GM23338 (cell line): ENCODE results near the gene C11orf54. TPM values are rescaled to one million over a fixed set of nuclear protein-coding genes. Genes with fewer than 3 reads are reported as not detected.
A peak's percentile ranks its signal among the peaks of the same experiment; 100 is the strongest.

Experiments
- ATAC-seq: fragments of 200-7000 bp; cut with Tn5 transposase; 3 replicates; pipeline ENCODE4 v1.9.1; 2020
- DNase-seq: peaks from one replicate; pipeline ENCODE4 v3.0.0-alpha.2; 2015; ENCODE audit warnings: low spot score
- H2AFZ ChIP-seq: fragments of 200-600 bp; sonication (generic); 2 replicates; pipeline ENCODE4 v1.8.0; 2016; ENCODE audit warnings: antibody characterized with exemption, mild to moderate bottlenecking, moderate library complexity
- H3F3A ChIP-seq: fragments of 200-600 bp; sonication (generic); replicated peaks from 2 replicates; pipeline ENCODE4 v1.8.0; 2017; ENCODE audit warnings: antibody characterized with exemption, mixed run types, low read depth
- H3K27ac ChIP-seq: fragments of 200-600 bp; sonication (generic); 2 replicates; pipeline ENCODE4 v1.6.1; 2016; ENCODE audit warnings: low read depth
- H3K27me3 ChIP-seq: fragments of 200-600 bp; sonication (generic); 2 replicates; pipeline ENCODE4 v1.8.0; 2016; ENCODE audit warnings: mild to moderate bottlenecking, mixed run types, moderate library complexity; ENCODE audit not compliant: insufficient read depth
- H3K36me3 ChIP-seq: fragments of 200-600 bp; sonication (generic); 2 replicates; pipeline ENCODE4 v1.8.0; 2016; ENCODE audit warnings: mild to moderate bottlenecking; ENCODE audit not compliant: insufficient read depth
- H3K4me1 ChIP-seq: fragments of 200-600 bp; sonication (generic); 2 replicates; pipeline ENCODE4 v1.8.0; 2016; ENCODE audit warnings: mild to moderate bottlenecking, moderate library complexity; ENCODE audit not compliant: insufficient read depth
- H3K4me2 ChIP-seq: fragments of 200-600 bp; sonication (generic); 2 replicates; pipeline ENCODE4 v1.7.1; 2017; ENCODE audit warnings: mixed run types
- H3K4me3 ChIP-seq: fragments of 200-600 bp; sonication (generic); 2 replicates; pipeline ENCODE4 v1.6.1; 2016; ENCODE audit warnings: mixed run types
- H3K79me2 ChIP-seq: fragments of 200-600 bp; sonication (generic); replicated peaks from 2 replicates; pipeline ENCODE4 v1.8.0; 2017; ENCODE audit warnings: mild to moderate bottlenecking; ENCODE audit not compliant: insufficient read depth
- H3K9me2 ChIP-seq: fragments of 200-600 bp; sonication (generic); 2 replicates; pipeline ENCODE4 v1.8.0; 2017; ENCODE audit not compliant: insufficient read depth
- H4K20me1 ChIP-seq: fragments of 200-600 bp; sonication (generic); replicated peaks from 2 replicates; pipeline ENCODE4 v1.8.0; 2017; ENCODE audit warnings: mild to moderate bottlenecking; ENCODE audit not compliant: insufficient read depth
- H3K27ac Mint-ChIP-seq: 2 replicates; pipeline ENCODE4 v1.8.0; 2020; ENCODE audit warnings: inconsistent platforms, mild to moderate bottlenecking, moderate library complexity, mixed read lengths
- H3K27me3 Mint-ChIP-seq: 3 replicates; pipeline ENCODE4 v1.8.0; 2022; ENCODE audit warnings: low read depth, mild to moderate bottlenecking, moderate library complexity, mixed read lengths, inconsistent platforms; ENCODE audit not compliant: insufficient read depth, poor library complexity
- H3K36me3 Mint-ChIP-seq: 3 replicates; pipeline ENCODE4 v1.8.0; 2021; ENCODE audit warnings: low read depth, mild to moderate bottlenecking, inconsistent platforms, moderate library complexity, mixed read lengths
- H3K4me1 Mint-ChIP-seq: 3 replicates; pipeline ENCODE4 v1.8.0; 2020; ENCODE audit warnings: mild to moderate bottlenecking, inconsistent platforms, mixed read lengths
- H3K4me3 Mint-ChIP-seq: 3 replicates; pipeline ENCODE4 v1.8.0; 2021; ENCODE audit warnings: moderate library complexity, mild to moderate bottlenecking, inconsistent platforms, mixed read lengths
- H3K9me3 Mint-ChIP-seq: 3 replicates; pipeline ENCODE4 v1.8.0; 2020; ENCODE audit warnings: moderate library complexity, mild to moderate bottlenecking, inconsistent platforms, mixed read lengths
- EZH2 ChIP-seq: fragments of 200-600 bp; sonication (generic); IDR thresholded peaks from one replicate; pipeline ENCODE4 v1.8.0; 2017; ENCODE audit warnings: antibody characterized with exemption, mild to moderate bottlenecking, low read depth; ENCODE audit not compliant: unreplicated experiment
- EZH2phosphoT487 ChIP-seq: fragments of 200-600 bp; sonication (generic); IDR thresholded peaks from one replicate; pipeline ENCODE4 v1.8.1; 2018; ENCODE audit warnings: antibody characterized with exemption; ENCODE audit not compliant: unreplicated experiment
- JUNB ChIP-seq: IDR thresholded peaks from one replicate; pipeline ENCODE4 v1.6.1; 2016; ENCODE audit warnings: antibody characterized with exemption; ENCODE audit not compliant: unreplicated experiment
- NANOG ChIP-seq: IDR thresholded peaks from 2 replicates; pipeline ENCODE4 v1.6.1; 2016; ENCODE audit warnings: antibody characterized with exemption, borderline replicate concordance
- STAT1 ChIP-seq: IDR thresholded peaks from one replicate; pipeline ENCODE4 v1.6.1; 2016; ENCODE audit warnings: antibody characterized with exemption; ENCODE audit not compliant: unreplicated experiment
- ZNF114 ChIP-seq: fragments of 250-450 bp; sonication (Bioruptor Pico); IDR thresholded peaks from 2 replicates; pipeline ENCODE4 v1.5.0; 2020; ENCODE audit warnings: mild to moderate bottlenecking, moderate library complexity
- ZNF331 ChIP-seq: fragments of 250-450 bp; sonication (Bioruptor Pico); IDR thresholded peaks from 2 replicates; pipeline ENCODE4 v1.5.0; 2020; ENCODE audit warnings: low read depth, mild to moderate bottlenecking, moderate library complexity
- polyA plus RNA-seq: library from polyadenylated mRNA; unstranded; fragments of >200 nt; fragmentation: Nextera tagmentation; extraction: Ambion mirVana; gene quantifications from 2 replicates; pipeline ENCODE4 v1.2.1, GENCODE V29; 2016
- total RNA-seq: library from RNA; depleted of rRNA; stranded (reverse); fragments of >200 nt; shearing (Covaris generic); gene quantifications from 2 replicates; pipeline ENCODE4 v1.2.3, GENCODE V29; 2014
- TF ChIP-seq, protein P1 (sequence below): IDR thresholded peaks from one replicate; pipeline ENCODE4 v1.6.1; 2018; ENCODE audit warnings: antibody characterized with exemption; ENCODE audit not compliant: unreplicated experiment
- TF ChIP-seq, protein P2 (sequence below): fragments of 250-450 bp; sonication (Bioruptor Pico); IDR thresholded peaks from 2 replicates; pipeline ENCODE4 v1.5.0; 2020; ENCODE audit warnings: mild to moderate bottlenecking, moderate library complexity
- TF ChIP-seq, protein P3 (sequence below): IDR thresholded peaks from 2 replicates; pipeline ENCODE4 v1.6.1; 2016; ENCODE audit warnings: antibody characterized with exemption

The C11orf54 gene
- total and polyA plus RNA-seq, 2 experiments from 2014 or later = 35.8 to 38.8 TPM

DNA sequence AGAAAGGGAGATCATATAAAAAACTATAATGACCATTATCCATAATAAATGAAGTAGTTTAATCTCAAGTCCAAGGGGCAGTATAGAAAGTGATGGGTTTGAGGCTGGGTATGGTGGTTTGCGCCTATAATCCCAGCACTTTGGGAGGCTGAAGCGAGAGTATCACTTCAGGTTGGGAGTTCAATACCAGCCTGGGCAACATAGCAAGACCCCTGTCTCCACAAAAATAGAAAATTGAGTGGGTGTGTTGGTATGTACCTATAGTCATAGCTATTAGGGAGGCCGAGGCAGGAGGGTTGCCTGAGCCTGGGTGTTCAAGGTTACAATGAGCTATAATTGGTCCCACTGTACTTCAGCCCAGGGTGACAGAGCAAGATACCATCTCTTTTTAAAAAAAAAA is 66.5 kb downstream of the C11orf54 start (continued):
- TF ChIP-seq, protein P1, sequence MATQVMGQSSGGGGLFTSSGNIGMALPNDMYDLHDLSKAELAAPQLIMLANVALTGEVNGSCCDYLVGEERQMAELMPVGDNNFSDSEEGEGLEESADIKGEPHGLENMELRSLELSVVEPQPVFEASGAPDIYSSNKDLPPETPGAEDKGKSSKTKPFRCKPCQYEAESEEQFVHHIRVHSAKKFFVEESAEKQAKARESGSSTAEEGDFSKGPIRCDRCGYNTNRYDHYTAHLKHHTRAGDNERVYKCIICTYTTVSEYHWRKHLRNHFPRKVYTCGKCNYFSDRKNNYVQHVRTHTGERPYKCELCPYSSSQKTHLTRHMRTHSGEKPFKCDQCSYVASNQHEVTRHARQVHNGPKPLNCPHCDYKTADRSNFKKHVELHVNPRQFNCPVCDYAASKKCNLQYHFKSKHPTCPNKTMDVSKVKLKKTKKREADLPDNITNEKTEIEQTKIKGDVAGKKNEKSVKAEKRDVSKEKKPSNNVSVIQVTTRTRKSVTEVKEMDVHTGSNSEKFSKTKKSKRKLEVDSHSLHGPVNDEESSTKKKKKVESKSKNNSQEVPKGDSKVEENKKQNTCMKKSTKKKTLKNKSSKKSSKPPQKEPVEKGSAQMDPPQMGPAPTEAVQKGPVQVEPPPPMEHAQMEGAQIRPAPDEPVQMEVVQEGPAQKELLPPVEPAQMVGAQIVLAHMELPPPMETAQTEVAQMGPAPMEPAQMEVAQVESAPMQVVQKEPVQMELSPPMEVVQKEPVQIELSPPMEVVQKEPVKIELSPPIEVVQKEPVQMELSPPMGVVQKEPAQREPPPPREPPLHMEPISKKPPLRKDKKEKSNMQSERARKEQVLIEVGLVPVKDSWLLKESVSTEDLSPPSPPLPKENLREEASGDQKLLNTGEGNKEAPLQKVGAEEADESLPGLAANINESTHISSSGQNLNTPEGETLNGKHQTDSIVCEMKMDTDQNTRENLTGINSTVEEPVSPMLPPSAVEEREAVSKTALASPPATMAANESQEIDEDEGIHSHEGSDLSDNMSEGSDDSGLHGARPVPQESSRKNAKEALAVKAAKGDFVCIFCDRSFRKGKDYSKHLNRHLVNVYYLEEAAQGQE = no peak
- TF ChIP-seq EZH2phosphoT487 (no peak), JUNB (no peak)

DNA sequence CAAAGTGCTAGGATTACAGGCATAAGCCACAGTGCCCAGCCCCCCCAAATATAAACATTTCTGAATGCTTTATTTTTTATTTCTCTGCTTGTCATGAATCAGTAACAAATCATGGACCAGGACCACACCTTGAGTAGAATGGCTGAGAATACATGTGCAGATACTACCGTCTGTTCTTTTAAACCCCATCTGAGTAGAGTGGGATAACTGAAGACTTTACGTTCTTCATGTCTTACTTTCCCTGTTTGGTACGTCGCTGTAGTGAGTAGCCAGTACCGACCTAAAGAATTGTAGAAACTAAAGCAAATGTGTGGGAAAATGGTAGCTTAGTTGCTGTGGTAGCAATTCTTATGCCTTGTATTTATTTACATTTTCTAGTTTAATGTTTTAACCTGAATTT is 72.5 kb downstream of the C11orf54 start:
- Histone ChIP-seq H3K9me2 (no peaks in the 10 kb centered on the region), H4K20me1 (peaks cover 11% of the 10 kb centered on the region), H2AFZ (no peak overlapping the region), H3K36me3 (peaks cover 45% of the 10 kb centered on the region), H3K27me3 (no peaks in the 10 kb centered on the region), H3F3A (no peaks in the 10 kb centered on the region), H3K27ac (peak overlapping the region; percentile 65; the same call in 1 of the 2 replicates), H3K4me1 (0 out of 2 replicates have a peak, but pooled peaks cover 3% of the 10 kb centered on the region), H3K4me3 (no peak overlapping the region), H3K4me2 (no peak overlapping the region), H3K79me2 (no peaks in the 10 kb centered on the region)
- Mint-ChIP-seq H3K4me1 (peaks cover 7% of the 10 kb centered on the region), H3K9me3 (no peaks in the 10 kb centered on the region), H3K27ac (no peak overlapping the region), H3K27me3 (no peaks in the 10 kb centered on the region), H3K4me3 (no peak overlapping the region), H3K36me3 (peaks cover 52% of the 10 kb centered on the region)
- ATAC-seq = no peak
- DNase-seq = no peak
- TF ChIP-seq ZNF331 (CRISPR knock-in tag) = no peak
- TF ChIP-seq, protein P1 = no peak
- TF ChIP-seq STAT1 = no peak
- TF ChIP-seq, protein P2, sequence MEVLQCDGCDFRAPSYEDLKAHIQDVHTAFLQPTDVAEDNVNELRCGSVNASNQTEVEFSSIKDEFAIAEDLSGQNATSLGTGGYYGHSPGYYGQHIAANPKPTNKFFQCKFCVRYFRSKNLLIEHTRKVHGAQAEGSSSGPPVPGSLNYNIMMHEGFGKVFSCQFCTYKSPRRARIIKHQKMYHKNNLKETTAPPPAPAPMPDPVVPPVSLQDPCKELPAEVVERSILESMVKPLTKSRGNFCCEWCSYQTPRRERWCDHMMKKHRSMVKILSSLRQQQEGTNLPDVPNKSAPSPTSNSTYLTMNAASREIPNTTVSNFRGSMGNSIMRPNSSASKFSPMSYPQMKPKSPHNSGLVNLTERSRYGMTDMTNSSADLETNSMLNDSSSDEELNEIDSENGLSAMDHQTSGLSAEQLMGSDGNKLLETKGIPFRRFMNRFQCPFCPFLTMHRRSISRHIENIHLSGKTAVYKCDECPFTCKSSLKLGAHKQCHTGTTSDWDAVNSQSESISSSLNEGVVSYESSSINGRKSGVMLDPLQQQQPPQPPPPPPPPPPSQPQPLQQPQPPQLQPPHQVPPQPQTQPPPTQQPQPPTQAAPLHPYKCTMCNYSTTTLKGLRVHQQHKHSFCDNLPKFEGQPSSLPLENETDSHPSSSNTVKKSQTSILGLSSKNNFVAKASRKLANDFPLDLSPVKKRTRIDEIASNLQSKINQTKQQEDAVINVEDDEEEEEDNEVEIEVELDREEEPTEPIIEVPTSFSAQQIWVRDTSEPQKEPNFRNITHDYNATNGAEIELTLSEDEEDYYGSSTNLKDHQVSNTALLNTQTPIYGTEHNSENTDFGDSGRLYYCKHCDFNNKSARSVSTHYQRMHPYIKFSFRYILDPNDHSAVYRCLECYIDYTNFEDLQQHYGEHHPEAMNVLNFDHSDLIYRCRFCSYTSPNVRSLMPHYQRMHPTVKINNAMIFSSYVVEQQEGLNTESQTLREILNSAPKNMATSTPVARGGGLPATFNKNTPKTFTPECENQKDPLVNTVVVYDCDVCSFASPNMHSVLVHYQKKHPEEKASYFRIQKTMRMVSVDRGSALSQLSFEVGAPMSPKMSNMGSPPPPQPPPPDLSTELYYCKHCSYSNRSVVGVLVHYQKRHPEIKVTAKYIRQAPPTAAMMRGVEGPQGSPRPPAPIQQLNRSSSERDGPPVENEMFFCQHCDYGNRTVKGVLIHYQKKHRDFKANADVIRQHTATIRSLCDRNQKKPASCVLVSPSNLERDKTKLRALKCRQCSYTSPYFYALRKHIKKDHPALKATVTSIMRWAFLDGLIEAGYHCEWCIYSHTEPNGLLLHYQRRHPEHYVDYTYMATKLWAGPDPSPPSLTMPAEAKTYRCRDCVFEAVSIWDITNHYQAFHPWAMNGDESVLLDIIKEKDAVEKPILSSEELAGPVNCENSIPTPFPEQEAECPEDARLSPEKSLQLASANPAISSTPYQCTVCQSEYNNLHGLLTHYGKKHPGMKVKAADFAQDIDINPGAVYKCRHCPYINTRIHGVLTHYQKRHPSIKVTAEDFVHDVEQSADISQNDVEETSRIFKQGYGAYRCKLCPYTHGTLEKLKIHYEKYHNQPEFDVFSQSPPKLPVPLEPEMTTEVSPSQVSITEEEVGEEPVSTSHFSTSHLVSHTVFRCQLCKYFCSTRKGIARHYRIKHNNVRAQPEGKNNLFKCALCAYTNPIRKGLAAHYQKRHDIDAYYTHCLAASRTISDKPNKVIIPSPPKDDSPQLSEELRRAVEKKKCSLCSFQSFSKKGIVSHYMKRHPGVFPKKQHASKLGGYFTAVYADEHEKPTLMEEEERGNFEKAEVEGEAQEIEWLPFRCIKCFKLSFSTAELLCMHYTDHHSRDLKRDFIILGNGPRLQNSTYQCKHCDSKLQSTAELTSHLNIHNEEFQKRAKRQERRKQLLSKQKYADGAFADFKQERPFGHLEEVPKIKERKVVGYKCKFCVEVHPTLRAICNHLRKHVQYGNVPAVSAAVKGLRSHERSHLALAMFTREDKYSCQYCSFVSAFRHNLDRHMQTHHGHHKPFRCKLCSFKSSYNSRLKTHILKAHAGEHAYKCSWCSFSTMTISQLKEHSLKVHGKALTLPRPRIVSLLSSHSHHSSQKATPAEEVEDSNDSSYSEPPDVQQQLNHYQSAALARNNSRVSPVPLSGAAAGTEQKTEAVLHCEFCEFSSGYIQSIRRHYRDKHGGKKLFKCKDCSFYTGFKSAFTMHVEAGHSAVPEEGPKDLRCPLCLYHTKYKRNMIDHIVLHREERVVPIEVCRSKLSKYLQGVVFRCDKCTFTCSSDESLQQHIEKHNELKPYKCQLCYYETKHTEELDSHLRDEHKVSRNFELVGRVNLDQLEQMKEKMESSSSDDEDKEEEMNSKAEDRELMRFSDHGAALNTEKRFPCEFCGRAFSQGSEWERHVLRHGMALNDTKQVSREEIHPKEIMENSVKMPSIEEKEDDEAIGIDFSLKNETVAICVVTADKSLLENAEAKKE = no peak
- no peak for TF ChIP-seq NANOG
- TF ChIP-seq ZNF114 (CRISPR knock-in tag) = no peak
- TF ChIP-seq EZH2phosphoT487 = no peak
- TF ChIP-seq, protein P3, sequence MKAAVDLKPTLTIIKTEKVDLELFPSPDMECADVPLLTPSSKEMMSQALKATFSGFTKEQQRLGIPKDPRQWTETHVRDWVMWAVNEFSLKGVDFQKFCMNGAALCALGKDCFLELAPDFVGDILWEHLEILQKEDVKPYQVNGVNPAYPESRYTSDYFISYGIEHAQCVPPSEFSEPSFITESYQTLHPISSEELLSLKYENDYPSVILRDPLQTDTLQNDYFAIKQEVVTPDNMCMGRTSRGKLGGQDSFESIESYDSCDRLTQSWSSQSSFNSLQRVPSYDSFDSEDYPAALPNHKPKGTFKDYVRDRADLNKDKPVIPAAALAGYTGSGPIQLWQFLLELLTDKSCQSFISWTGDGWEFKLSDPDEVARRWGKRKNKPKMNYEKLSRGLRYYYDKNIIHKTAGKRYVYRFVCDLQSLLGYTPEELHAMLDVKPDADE = no peak
- TF ChIP-seq EZH2 = no peak
- TF ChIP-seq JUNB = no peak
